SK-N-SH (cell line): Measurements from ENCODE around the gene WRNIP1. TPM values are rescaled to one million over a fixed set of nuclear protein-coding genes. Genes with fewer than 3 reads are reported as not detected.

Experiments
- CTCF ChIA-PET: fragments of 300-600, 350-600 bp; formaldehyde crosslinking; extraction: SDS; loops from one replicate; lab custom pipeline; 2021; lab: Yijun Ruan, JAX
- POLR2A ChIA-PET: fragments of 350-600 bp; sonication (Branson Sonifier 250); formaldehyde crosslinking; extraction: SDS; loops from one replicate; lab custom pipeline; 2020; ENCODE audit warnings: antibody characterized with exemption, inconsistent platforms; lab: Yijun Ruan, JAX
- DNase-seq: peaks from one replicate; pipeline ENCODE4 v3.0.0; 2012
- H2AFZ ChIP-seq: fragments of 200-600 bp; sonication (generic); 2 replicates; pipeline ENCODE4 v1.8.1; 2016; ENCODE audit warnings: antibody characterized with exemption, mild to moderate bottlenecking, low read depth
- H3F3A ChIP-seq: fragments of 200-600 bp; sonication (generic); replicated peaks from 2 replicates; pipeline ENCODE3; 2016; ENCODE audit warnings: antibody characterized with exemption, mild to moderate bottlenecking; ENCODE audit not compliant: insufficient read depth
- H3K27ac ChIP-seq, 2 experiments: fragments of 200-500 bp in 1 of 2; fragments of 200-600 bp in 1 of 2; sonication (Bioruptor generic) in 1 of 2; sonication (generic), shearing (Covaris generic) in 1 of 2; 2 replicates each; pipeline versions ENCODE4 v1.5.1 to v1.6.1; 2014 to 2016; ENCODE audit warnings: low read depth in 2 of 2, inconsistent platforms in 1 of 2, low read length in 1 of 2, mild to moderate bottlenecking in 1 of 2, mixed read lengths in 1 of 2
- H3K27me3 ChIP-seq: fragments of 200-600 bp; sonication (generic), shearing (Covaris generic); 2 replicates; pipeline ENCODE4 v1.6.1; 2016; ENCODE audit warnings: mixed run types; ENCODE audit not compliant: insufficient read depth
- H3K36me3 ChIP-seq, 2 experiments: fragments of 200-500 bp in 1 of 2; fragments of 200-600 bp in 1 of 2; sonication (Bioruptor generic) in 1 of 2; sonication (generic) in 1 of 2; replicated peaks in 1 of 2; 2 replicates each; pipeline versions ENCODE3 to v1.5.1; 2014 to 2016; ENCODE audit warnings: low read length in 1 of 2, mild to moderate bottlenecking in 1 of 2; ENCODE audit not compliant: insufficient read depth in 2 of 2, control insufficient read depth in 1 of 2
- H3K4me1 ChIP-seq, 2 experiments: fragments of 200-500 bp in 1 of 2; fragments of 200-600 bp in 1 of 2; sonication (Bioruptor generic) in 1 of 2; sonication (generic), shearing (Covaris generic) in 1 of 2; 2 replicates each; pipeline versions ENCODE4 v1.5.1 to v1.6.1; 2014 to 2016; ENCODE audit warnings: low read depth in 1 of 2, low read length in 1 of 2, mixed run types in 1 of 2; ENCODE audit not compliant: insufficient read depth in 2 of 2, control insufficient read depth in 1 of 2
- H3K4me2 ChIP-seq: fragments of 200-600 bp; sonication (generic), shearing (Covaris generic); 2 replicates; pipeline ENCODE4 v1.6.1; 2017; ENCODE audit warnings: mixed run types
- H3K4me3 ChIP-seq, 2 experiments: fragments of 200-500 bp in 1 of 2; fragments of 200-600 bp in 1 of 2; sonication (Bioruptor generic) in 1 of 2; sonication (generic), shearing (Covaris generic) in 1 of 2; 2 replicates each; pipeline versions ENCODE4 v1.5.1 to v1.8.1; 2014 to 2016; ENCODE audit warnings: low read depth in 2 of 2, inconsistent platforms in 1 of 2, low read length in 1 of 2, mild to moderate bottlenecking in 1 of 2, mixed read lengths in 1 of 2, moderate library complexity in 1 of 2
- H3K79me2 ChIP-seq: fragments of 200-600 bp; sonication (generic); 2 replicates; pipeline ENCODE4 v1.8.1; 2017; ENCODE audit warnings: mild to moderate bottlenecking; ENCODE audit not compliant: insufficient read depth
- H3K9ac ChIP-seq: fragments of 200-600 bp; sonication (generic); 2 replicates; pipeline ENCODE4 v1.6.1; 2017; ENCODE audit warnings: mixed run types
- H3K9me2 ChIP-seq: fragments of 200-600 bp; sonication (generic); 2 replicates; pipeline ENCODE4 v1.6.1; 2017; ENCODE audit warnings: mixed run types
- H3K9me3 ChIP-seq: fragments of 200-600 bp; sonication (generic); 2 replicates; pipeline ENCODE4 v1.6.1; 2017; ENCODE audit warnings: mixed run types, mild to moderate bottlenecking, moderate library complexity
- H4K20me1 ChIP-seq: fragments of 200-600 bp; sonication (generic); 2 replicates; pipeline ENCODE4 v1.6.1; 2017; ENCODE audit warnings: mild to moderate bottlenecking, mixed run types; ENCODE audit not compliant: insufficient read depth
- CHD2 ChIP-seq: fragments of 150-350 bp; IDR thresholded peaks from 2 replicates; pipeline ENCODE4 v1.6.1; 2018; ENCODE audit warnings: low read length; ENCODE audit not compliant: partially characterized antibody
- ELF1 ChIP-seq: IDR thresholded peaks from 2 replicates; pipeline ENCODE4 v1.4.0; 2012
- EP300 ChIP-seq, 2 experiments: IDR thresholded peaks; 2 replicates each; pipeline versions ENCODE4 v1.4.0 to v1.6.1; 2012; ENCODE audit warnings: borderline replicate concordance in 1 of 2, low read depth in 1 of 2, low read length in 1 of 2
- FOSL2 ChIP-seq: IDR thresholded peaks from 2 replicates; pipeline ENCODE4 v1.4.0; 2012; ENCODE audit warnings: low read depth, mild to moderate bottlenecking, moderate library complexity, borderline replicate concordance
- FOXJ3 ChIP-seq: sonication (generic); formaldehyde crosslinking; IDR thresholded peaks from 2 replicates; pipeline ENCODE4 v1.5.1; 2020; ENCODE audit warnings: mild to moderate bottlenecking, missing genetic modification reagents
- FOXM1 ChIP-seq: IDR thresholded peaks from 2 replicates; pipeline ENCODE4 v1.4.0; 2012; ENCODE audit warnings: low read depth, mild to moderate bottlenecking
- GABPA ChIP-seq: IDR thresholded peaks from 2 replicates; pipeline ENCODE4 v1.4.0; 2012; ENCODE audit warnings: low read depth, mild to moderate bottlenecking
- JUND ChIP-seq: IDR thresholded peaks from 2 replicates; pipeline ENCODE4 v1.4.0; 2012
- MEF2A ChIP-seq: IDR thresholded peaks from 2 replicates; pipeline ENCODE4 v1.4.0; 2012; ENCODE audit warnings: low read depth, borderline replicate concordance
- NFIC ChIP-seq: IDR thresholded peaks from 2 replicates; pipeline ENCODE4 v1.4.0; 2012; ENCODE audit warnings: borderline replicate concordance
- SIN3A ChIP-seq: IDR thresholded peaks from 2 replicates; pipeline ENCODE4 v1.6.1; 2012; ENCODE audit warnings: low read depth, mild to moderate bottlenecking, low read length, moderate library complexity, borderline replicate concordance
- TAF1 ChIP-seq: IDR thresholded peaks from 2 replicates; pipeline ENCODE4 v1.6.1; 2012; ENCODE audit warnings: low read depth, mild to moderate bottlenecking, low read length, moderate library complexity, borderline replicate concordance
- TEAD4 ChIP-seq: IDR thresholded peaks from 2 replicates; pipeline ENCODE4 v1.4.0; 2012; ENCODE audit warnings: mild to moderate bottlenecking, borderline replicate concordance; ENCODE audit not compliant: insufficient read depth
- YY1 ChIP-seq: IDR thresholded peaks from 2 replicates; pipeline ENCODE4 v1.4.0; 2012; ENCODE audit warnings: low read depth, mild to moderate bottlenecking
- WGBS: methylation state at CpG from one replicate; pipeline ENCODE4 v1.1.6; 2017; ENCODE audit warnings: low lambda C conversion rate; 5-methylcytosine and 5-hydroxymethylcytosine counted together
- polyA plus RNA-seq, 3 experiments: library from polyadenylated mRNA; depleted of rRNA; stranded (reverse); fragments of >200 nt; gene quantifications; 2 replicates each; pipeline ENCODE4 v1.2.3, GENCODE V29; 2012
- TF ChIP-seq, protein P1 (sequence below): IDR thresholded peaks from 2 replicates; pipeline ENCODE4 v1.4.0; 2012; ENCODE audit warnings: low read depth
- TF ChIP-seq, protein P2 (sequence below): IDR thresholded peaks from 2 replicates; pipeline ENCODE4 v1.4.0; 2012; ENCODE audit warnings: low read depth, borderline replicate concordance
- TF ChIP-seq, protein P3 (sequence below): IDR thresholded peaks from 2 replicates; pipeline ENCODE4; 2012
- TF ChIP-seq, protein P4 (sequence below): fragments of 150-350 bp; IDR thresholded peaks from 2 replicates; pipeline ENCODE4 v1.6.1; 2016; ENCODE audit warnings: mild to moderate bottlenecking, low read depth, low read length
- TF ChIP-seq, protein P5 (sequence below): IDR thresholded peaks from 2 replicates; pipeline ENCODE4 v1.6.1; 2012; ENCODE audit warnings: mild to moderate bottlenecking, low read depth, low read length, moderate library complexity

The WRNIP1 gene
- polyA plus RNA-seq, 1 of the 3 experiments (the other 2 are of a cell fraction): 47.5 TPM

DNA sequence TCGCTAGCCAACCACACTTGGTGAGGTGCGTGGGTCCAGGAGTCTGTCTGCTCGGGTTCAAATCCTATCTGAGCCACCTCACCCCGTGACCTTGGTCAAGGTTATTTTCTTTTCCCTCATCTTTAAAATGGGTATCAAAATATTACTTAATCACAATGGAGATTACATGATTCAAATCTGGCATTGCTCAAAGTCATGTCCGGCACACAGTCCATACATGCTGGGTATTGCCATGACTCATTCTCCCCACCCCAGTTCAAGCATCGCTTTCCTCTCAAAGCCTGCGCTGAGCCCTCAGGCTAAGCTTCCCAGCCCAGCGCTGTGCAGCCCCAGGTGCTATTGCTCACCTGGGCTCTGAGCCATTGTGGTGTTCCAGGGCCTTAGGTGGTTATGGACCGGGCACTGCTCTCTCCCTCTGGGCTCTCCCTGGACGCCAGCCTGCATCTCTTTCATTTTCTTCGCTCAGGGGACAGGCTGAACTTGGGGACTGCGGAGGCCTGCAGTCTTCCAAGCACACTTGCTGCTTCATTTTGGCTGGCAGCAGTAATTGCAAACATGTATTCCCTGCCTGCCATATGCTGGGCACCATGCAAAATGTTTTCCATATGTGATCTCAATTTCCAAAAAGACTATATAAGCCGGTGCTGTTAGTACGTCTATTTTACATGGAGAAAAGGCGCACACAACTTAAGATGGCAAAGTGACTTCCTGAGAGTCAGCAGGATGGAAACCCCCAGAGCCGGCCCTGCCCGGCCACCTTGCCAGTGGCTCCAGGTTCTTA lies 27.3 kb downstream of the WRNIP1 start:
- H3K9me2 ChIP-seq: no peaks in the 10 kb centered on the region
- no peak overlapping the region for H3K4me3 ChIP-seq
- no peak overlapping the region for H2AFZ ChIP-seq
- no peaks in the 10 kb centered on the region for H3K27me3 ChIP-seq
- H3K27ac ChIP-seq: no peak overlapping the region
- H3F3A ChIP-seq: peaks cover 8% of the 10 kb centered on the region
- no peak for DNase-seq
- H3K4me1 ChIP-seq: peaks cover 4 to 9% of the 10 kb centered on the region in 2 experiments; a peak in 2 of 4 replicates
- 92% methylated on average over 17 of the region's 17 CpGs for WGBS
- ChIA-PET POLR2A (no interaction called here), CTCF (interaction anchor here (1.2 to 4.1 kb wide), 11 partner anchors 12 to 267 kb away, joined by 3 to 56 read pairs (median 15); partner anchors contain the start of gene SERPINB1)
- no peaks in the 10 kb centered on the region for H4K20me1 ChIP-seq
- H3K9me3 ChIP-seq: no peaks in the 10 kb centered on the region
- H3K4me2 ChIP-seq: no peak overlapping the region
- no peak for TF ChIP-seq JUND
- TF ChIP-seq ELF1: no peak
- TF ChIP-seq SIN3A: no peak
- no peak for TF ChIP-seq CHD2
- TF ChIP-seq, protein P1, sequence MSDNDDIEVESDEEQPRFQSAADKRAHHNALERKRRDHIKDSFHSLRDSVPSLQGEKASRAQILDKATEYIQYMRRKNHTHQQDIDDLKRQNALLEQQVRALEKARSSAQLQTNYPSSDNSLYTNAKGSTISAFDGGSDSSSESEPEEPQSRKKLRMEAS: no peak
- no peaks in the 10 kb centered on the region for H3K36me3 ChIP-seq
- H3K79me2 ChIP-seq: peaks cover 4% of the 10 kb centered on the region
- no peak overlapping the region for H3K9ac ChIP-seq

DNA sequence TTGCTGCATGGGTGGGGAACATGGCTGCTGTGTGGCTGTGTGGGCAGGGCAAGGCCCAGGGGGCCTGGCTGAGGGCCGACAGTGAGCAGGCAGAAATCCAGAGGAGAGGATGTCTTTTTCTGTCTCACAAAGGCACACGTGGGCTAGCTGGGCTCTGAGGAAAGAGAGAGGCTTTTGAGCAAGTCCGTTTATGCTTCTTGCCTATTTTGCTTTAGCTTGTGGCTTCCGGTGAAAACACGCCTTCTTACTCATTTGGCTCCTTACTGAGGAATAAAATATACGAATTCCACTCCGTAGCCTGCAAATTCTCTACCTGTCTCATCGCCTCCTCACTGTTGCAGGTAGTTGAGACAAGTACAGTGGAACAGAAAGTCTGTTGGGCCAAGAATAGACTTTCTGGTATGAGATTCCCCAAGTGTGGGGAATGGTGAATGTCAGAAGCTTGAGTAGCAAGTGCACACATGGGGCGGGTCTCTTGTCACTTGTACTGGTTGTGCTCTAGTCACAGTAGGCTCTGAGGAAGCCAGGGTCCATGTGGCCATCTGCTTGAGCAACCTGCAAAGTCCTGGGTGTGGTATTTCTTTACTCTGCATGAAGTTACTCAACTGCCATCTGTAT lies 28.4 kb downstream of the WRNIP1 start:
- H3K9me2 ChIP-seq: no peaks in the 10 kb centered on the region
- H3K4me3 ChIP-seq: no peak overlapping the region
- no peak overlapping the region for H3K27ac ChIP-seq
- H3K9me3 ChIP-seq: no peaks in the 10 kb centered on the region
- no peaks in the 10 kb centered on the region for H3K27me3 ChIP-seq
- no peaks in the 10 kb centered on the region for H4K20me1 ChIP-seq
- peaks cover 4 to 9% of the 10 kb centered on the region in 2 experiments; a peak in 2 of 4 replicates for H3K4me1 ChIP-seq
- no peaks in the 10 kb centered on the region; the same call in 1 of the 2 replicates for H3K79me2 ChIP-seq
- ChIA-PET POLR2A (no interaction called here), CTCF (interaction anchor here (1.0 to 2.3 kb wide), 5 partner anchors 10 to 139 kb away, joined by 3 to 9 read pairs (median 4); partner anchors contain the start of genes SERPINB1 and WRNIP1)
- 91% methylated on average over 9 of the region's 9 CpGs for WGBS
- H3K9ac ChIP-seq: no peak overlapping the region
- H3F3A ChIP-seq: peaks cover 8% of the 10 kb centered on the region
- no peak overlapping the region for H3K4me2 ChIP-seq
- no peak overlapping the region for H2AFZ ChIP-seq
- no peak for DNase-seq
- no peaks in the 10 kb centered on the region for H3K36me3 ChIP-seq
- TF ChIP-seq, protein P2, sequence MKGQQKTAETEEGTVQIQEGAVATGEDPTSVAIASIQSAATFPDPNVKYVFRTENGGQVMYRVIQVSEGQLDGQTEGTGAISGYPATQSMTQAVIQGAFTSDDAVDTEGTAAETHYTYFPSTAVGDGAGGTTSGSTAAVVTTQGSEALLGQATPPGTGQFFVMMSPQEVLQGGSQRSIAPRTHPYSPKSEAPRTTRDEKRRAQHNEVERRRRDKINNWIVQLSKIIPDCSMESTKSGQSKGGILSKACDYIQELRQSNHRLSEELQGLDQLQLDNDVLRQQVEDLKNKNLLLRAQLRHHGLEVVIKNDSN: no peak
- TF ChIP-seq ELF1 (no peak), FOXJ3 (CRISPR knock-in tag) (no peak), GABPA (no peak), NFIC (no peak), FOXM1 (no peak), YY1 (no peak), TEAD4 (no peak), FOSL2 (no peak), EP300 (IDR thresholded peaks at IDR 0.05; ENCODE audit: borderline replicate concordance in 1 of 2, low read depth in 1 of 2, low read length in 1 of 2) (no peak), TAF1 (no peak), MEF2A (no peak), JUND (no peak), SIN3A (no peak)
- TF ChIP-seq, protein P3, sequence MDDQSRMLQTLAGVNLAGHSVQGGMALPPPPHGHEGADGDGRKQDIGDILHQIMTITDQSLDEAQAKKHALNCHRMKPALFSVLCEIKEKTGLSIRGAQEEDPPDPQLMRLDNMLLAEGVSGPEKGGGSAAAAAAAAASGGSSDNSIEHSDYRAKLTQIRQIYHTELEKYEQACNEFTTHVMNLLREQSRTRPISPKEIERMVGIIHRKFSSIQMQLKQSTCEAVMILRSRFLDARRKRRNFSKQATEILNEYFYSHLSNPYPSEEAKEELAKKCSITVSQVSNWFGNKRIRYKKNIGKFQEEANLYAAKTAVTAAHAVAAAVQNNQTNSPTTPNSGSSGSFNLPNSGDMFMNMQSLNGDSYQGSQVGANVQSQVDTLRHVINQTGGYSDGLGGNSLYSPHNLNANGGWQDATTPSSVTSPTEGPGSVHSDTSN: no peak
- TF ChIP-seq, protein P4, sequence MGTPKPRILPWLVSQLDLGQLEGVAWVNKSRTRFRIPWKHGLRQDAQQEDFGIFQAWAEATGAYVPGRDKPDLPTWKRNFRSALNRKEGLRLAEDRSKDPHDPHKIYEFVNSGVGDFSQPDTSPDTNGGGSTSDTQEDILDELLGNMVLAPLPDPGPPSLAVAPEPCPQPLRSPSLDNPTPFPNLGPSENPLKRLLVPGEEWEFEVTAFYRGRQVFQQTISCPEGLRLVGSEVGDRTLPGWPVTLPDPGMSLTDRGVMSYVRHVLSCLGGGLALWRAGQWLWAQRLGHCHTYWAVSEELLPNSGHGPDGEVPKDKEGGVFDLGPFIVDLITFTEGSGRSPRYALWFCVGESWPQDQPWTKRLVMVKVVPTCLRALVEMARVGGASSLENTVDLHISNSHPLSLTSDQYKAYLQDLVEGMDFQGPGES: no peak
- TF ChIP-seq, protein P5, sequence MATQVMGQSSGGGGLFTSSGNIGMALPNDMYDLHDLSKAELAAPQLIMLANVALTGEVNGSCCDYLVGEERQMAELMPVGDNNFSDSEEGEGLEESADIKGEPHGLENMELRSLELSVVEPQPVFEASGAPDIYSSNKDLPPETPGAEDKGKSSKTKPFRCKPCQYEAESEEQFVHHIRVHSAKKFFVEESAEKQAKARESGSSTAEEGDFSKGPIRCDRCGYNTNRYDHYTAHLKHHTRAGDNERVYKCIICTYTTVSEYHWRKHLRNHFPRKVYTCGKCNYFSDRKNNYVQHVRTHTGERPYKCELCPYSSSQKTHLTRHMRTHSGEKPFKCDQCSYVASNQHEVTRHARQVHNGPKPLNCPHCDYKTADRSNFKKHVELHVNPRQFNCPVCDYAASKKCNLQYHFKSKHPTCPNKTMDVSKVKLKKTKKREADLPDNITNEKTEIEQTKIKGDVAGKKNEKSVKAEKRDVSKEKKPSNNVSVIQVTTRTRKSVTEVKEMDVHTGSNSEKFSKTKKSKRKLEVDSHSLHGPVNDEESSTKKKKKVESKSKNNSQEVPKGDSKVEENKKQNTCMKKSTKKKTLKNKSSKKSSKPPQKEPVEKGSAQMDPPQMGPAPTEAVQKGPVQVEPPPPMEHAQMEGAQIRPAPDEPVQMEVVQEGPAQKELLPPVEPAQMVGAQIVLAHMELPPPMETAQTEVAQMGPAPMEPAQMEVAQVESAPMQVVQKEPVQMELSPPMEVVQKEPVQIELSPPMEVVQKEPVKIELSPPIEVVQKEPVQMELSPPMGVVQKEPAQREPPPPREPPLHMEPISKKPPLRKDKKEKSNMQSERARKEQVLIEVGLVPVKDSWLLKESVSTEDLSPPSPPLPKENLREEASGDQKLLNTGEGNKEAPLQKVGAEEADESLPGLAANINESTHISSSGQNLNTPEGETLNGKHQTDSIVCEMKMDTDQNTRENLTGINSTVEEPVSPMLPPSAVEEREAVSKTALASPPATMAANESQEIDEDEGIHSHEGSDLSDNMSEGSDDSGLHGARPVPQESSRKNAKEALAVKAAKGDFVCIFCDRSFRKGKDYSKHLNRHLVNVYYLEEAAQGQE: no peak
